ACHN (cell line): ENCODE measurements around the gene THSD4.
A peak's percentile ranks its signal among the peaks of the same experiment; 100 is the strongest.
"Not testable (repeated sequence)": the region's sequence is repeated elsewhere in the genome, so short reads cannot be mapped to it uniquely, and the experiment has no call there.

Experiments
- DNase-seq: peaks from one replicate; pipeline ENCODE4 v3.0.0-alpha.2; 2015
- in situ Hi-C: cut with HindIII; loops from 2 replicates; pipeline ENCODE4 v1.10.0; 2017; ENCODE audit warnings: low sequenced_read_pairs, low pct_ligation_motif_present, low pct_unique_long_range_greater_than_20kb

Gene THSD4

DNA sequence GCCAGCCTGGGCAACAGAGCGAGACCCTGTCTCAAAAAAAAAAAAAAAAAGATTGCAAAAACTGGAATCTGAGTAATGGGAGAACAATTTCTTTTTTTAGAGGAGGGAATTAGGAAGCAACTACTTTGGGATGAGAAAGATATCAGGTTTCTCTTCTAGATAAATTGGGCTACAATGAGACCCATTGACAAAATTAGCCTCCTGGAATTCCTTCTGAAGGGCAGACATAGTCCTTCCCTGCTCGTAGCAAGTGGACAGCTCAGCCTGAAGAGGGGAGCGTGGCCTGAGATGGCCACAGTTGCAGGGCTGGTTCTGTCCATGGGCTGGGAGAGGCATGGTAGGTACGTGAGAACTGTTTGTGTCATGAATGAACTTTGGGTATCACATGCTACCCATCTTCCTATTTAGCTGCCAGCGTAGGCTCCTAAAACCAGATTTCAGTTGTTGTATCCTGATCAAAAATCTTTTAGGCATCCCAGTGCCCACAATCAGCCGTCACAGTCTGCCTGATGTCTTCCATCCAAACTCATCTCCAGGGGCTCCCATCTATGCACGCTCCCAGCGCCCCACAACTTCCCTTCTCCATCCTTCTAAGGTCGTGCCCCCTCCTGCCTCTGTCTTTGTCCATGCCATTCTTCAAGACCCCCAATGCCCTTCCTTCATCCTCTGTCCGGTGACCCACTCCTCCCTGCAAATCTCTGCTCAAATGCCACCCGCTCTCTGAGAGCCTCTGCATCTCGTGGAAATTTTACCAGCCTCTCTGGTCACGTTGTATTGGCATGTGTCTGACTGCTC lies 603.0 kb downstream of the THSD4 start:
- no peak for DNase-seq
- in situ Hi-C loops: no loop called here

DNA sequence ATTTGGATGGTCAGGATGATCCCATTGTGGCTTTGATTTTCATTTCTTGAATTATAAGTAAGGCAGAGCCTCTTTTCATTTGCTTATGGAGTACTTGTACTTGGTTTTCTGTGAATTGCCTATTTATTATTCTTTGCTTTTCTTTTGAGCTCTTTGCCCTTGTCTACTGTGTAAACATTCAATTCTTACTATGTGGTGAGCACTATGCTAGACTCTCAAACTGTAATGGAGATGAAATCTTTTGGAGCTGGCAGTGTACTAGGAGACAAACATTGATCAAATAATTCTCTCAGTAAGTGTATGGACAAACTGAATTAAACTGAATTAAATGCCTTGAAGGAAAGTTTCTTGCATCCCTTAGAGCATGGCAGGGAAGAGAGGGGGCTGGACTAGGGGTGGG lies 608.1 kb downstream of the THSD4 start:
- DNase-seq: no peak
- in situ Hi-C loops: no loop called here

DNA sequence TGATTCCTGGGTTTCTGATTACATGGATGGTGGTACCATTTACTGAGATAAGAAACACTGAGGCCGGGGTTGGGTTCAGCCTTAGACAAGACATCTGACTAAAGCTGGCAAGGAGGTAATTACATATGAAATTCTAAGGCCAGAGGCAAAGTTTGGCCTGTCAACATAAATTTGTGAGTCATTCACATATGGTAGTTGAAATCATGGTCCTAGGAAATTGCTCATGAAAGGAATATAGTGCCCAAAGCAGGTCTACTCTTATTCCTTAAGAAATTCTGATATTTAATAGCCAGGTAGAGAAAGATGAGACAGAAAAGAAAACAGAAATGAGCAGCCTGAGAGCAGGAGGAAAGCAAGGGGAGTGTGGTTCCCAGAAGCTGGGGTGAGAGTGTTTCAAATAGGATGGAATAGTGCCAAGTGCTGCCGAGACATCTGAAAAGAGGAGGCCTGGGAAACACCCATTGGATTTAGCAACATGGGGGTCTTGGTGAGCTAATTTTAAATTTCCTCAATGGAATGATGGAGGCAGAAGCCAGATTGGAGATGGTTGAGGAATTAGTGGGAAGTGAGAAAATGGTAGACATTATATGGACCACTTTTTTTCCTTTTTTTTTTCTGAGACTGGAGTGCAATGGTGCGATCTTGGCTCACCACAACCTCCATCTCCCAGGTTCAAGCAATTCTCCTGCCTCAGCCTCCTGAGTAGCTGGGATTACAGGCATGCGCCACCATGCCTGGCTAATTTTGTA lies 610.1 kb downstream of the THSD4 start:
- DNase-seq, in situ Hi-C loops: not testable (repeated sequence)

DNA sequence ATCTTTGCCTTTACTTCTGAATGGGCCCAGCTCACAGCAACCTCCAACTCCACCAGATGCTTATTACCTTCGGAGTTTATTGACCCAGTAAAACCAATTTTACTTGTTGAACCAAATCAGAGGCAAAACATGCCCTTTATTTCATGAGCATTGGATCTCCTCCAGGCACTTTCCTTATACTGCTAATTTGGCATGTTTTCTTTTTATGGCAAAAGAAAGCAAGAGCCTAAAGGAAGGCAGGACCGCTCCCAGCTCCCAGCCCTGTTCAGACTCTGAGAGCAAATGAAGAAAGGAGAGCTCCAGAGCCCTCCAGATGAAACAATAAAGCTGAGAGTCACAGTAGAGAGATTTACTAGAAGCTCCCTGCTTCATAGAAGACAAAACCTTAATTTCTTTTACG lies 613.6 kb downstream of the THSD4 start:
- in situ Hi-C loops: no loop called here
- DNase-seq: no peak

DNA sequence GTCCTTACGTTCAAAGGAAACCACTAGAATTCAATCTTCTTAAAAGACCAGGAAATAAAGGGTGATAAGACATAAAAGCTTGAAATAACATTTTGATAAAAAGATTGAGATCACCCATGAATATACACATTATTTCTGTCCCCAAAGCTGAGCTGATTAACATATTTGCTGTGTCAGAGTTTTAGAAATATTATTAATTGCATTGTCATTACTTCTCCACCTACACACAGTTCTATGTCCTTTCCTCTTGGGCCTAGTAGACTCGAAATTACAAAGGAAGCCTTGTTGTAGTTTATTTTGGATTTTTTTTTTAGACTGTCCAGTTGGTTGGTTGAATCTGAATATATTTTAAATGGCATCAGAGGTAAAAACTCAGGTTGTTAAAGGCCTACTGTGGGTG lies 614.0 kb downstream of the THSD4 start:
- in situ Hi-C loops: no loop called here
- no peak for DNase-seq

DNA sequence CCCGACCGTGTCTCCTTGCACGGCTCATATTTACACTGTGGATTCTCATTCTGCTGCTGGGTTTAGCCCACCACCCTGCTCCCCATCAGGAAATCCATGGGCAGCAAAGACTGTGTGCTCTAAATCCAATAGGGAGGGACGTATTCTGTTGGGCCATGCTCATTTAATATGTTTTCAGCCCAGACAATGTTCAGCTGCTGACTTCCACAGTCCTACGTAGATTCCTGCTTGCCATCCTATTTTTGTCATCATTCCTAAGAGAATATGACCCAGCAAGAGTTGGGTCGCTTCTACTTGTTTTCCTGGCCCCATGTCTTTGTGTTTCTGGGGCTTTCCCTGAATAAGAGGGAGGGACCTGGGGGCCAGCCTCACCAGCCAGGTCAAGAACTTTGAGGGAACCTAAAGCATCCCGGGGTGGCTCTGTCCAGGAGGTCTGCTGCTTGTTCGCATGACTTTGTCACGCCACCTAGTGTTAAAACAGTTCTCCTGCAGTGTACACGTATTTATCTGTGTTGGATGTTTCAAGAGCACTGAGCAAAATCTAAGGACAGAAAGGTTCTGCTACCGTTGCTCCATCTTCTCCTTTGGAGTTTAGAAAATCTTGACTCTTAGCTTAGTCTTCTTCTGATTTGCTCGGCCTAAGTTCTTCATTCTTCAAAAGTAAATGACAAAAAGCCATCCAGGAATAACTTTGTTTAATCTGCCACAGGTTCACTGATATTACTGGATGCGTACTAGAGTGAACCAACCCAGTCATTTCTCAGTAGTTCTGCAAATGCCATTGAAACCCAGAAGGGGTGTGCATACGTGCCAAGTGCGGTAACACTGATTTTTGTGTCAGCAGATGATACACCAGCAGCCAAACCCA lies 615.2 kb downstream of the THSD4 start:
- peak; percentile 53 for DNase-seq
- in situ Hi-C loops: no loop called here

DNA sequence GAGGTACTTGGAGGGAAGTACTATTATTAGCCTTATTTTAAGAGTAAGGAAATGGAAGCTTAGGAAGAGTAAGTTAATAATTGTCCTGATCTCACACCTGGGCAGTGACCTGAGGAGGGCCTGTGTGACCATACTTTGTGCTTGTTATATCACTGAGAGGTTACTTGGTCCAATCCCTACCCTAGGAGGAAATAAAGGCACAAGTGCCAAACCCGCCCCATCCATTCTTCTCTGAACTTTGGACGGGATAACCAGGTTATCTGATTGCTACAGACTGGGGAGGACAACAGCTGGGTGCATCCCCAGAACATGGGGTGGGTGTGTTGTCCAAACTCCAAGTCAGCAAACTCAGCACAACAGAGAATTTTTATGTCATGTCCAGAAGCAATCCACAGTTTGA lies 617.4 kb downstream of the THSD4 start:
- DNase-seq: no peak
- in situ Hi-C loops: no loop called here

DNA sequence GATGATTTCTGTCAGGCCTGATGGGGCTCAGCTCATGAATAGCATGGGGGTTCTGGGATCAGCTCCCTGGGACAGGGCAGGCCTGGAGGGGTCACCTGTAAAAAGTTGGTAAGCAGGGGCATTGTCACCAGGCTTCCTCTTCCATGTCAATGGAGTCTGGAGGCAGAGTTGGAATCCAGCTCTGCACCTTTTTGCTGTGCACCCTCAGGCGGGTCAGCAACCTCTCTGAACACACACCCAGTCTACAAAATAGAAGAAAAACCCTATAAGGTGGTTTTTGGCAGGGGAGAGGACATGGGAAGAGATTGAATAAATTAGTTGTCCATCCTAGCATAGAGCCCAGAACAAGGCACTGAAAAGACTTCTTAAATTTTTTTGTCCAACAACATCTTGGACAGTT lies 617.9 kb downstream of the THSD4 start:
- DNase-seq: no peak
- in situ Hi-C loops: no loop called here

DNA sequence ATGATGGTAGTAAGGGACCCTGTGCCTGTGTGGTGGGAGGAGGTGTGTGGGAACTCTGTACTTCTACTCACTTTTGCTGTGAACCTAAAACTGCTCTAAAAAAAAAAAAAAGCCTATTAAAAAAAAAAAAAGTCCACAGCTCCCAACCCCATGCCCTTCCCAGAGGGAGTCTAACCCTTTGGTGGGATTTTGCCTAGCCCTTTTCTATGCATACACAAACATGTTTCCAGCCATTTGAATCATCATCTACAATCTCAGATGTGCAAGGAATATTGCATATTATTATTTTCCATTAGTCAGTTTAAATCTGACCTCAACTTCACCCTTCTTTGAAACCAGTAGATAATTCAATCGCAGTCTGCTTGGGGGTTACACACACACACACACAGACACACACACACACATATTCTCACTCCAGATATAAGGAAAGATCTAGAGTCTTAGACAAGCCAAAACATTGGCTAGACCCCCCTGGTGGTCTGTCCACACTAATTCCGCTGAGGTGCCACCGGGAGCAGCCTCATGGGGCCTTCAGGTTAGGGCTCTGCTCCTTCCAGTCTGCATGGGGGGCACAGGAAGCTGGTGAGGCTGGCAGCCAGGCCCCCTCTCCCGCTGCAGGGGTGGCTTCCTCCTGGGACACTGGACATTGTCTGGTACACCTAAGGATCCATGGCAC lies 619.6 kb downstream of the THSD4 start:
- DNase-seq: no peak
- in situ Hi-C loops: no loop called here

DNA sequence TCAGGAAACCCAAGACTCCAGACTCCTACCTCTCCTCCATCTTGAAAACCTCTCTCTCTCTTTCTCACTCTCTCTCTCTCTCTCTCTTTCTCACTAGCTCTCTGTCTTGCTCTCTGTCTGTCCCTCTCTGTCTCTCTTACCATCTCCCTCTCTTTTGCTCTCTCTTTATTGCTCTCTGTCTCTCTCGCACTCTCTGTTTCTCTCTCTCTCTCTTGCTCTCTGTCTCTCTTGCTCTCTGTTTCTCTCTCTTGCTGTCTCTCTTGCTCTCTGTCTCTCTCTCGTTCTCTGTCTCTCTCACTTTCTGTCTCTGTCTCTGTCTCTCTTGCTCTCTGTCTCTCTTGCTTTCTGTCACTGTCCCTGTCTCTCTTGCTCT lies 620.1 kb downstream of the THSD4 start:
- in situ Hi-C loops: no loop called here
- DNase-seq: no peak

DNA sequence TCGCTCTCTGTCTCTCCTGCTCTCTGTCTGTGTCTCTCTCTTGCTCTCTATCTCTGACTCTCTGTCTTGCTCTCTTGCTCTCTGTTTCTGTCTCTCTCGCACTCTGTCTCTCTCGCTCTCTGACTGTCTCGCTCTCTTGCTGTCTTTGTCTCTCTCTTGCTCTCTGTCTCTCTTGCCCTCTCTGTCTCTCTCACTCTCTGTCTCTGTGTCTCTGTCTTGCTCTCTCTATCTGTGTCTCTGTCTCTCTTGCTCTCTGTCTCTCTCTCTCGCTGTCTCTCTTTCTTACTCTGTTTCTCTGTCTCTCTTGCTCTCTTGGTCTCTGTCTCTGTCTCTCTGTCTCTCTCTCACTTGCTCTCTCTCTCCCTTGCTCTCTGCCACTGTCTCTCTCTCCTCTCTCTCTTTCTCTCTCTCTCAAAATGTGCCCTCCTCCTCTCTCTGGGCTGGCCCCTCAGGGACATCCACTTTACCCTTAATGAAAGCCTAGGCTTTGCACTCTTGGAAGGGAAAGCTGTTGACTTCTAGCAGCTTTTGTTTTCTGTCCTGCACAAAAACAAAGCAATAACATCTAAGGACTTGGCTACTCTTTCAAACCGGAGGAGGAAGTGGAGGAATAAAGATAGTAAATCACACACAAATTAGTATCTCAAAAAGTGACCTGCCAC lies 621.1 kb downstream of the THSD4 start:
- DNase-seq: no peak
- in situ Hi-C loops: no loop called here

DNA sequence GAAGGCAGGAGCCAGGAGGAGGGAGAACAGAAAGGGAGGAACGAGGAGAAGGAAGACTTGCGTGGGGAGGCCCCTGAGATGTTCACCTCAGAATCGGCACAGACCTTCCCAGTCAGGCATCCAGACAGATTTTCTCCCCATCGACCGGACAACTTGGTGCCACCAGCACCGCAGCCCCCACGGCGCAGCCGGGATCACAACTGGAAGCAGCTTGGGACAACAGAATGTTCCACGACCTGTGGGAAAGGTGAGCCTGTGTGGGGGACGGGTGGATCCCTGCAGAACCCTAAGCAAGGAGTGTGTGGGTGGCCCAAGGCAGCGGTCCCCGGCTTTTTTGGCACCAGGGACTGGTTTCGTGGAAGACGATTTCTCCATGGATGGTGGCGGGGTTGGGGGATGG lies 622.5 kb downstream of the THSD4 start:
- no peak for DNase-seq
- in situ Hi-C loops: no loop called here

DNA sequence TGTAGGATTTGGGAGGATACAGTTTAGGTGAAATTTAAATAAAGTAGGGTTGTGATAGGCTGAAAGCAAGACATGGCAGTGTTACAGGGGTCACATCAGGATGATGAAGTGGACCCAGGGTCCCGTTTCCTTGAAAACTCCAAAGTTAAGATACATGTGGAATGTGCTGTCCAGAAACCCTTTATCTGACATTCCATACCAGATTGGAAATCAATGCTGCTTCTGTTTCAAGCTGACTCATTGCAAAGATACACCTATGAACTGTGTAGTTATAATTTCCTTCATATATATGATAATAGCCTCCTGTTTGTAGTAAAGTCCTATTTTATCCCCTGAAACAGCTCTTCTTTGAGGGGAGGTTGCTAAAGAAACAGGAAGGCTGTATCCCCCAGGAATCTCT lies 624.1 kb downstream of the THSD4 start:
- DNase-seq: no peak
- in situ Hi-C loops: no loop called here

DNA sequence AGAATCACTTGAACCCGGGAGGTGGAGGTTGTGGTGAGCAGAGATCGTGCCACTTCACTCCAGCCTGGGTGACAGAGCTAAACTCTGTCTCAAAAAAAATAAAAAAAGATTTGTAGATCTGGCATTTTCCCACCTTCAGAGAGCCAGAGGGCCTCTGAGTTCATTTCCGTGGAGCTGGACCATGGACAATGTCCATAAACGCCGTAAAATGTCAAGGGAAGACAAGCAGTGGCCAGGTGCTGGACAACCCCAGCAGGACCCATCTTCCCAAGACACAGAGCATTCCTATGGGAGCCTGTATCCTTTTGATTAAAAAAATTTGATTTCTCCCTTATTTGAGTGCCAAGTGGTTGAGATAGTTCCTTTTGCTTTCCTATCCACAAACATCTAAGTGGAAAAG lies 627.7 kb downstream of the THSD4 start:
- DNase-seq: no peak
- in situ Hi-C loops: no loop called here

DNA sequence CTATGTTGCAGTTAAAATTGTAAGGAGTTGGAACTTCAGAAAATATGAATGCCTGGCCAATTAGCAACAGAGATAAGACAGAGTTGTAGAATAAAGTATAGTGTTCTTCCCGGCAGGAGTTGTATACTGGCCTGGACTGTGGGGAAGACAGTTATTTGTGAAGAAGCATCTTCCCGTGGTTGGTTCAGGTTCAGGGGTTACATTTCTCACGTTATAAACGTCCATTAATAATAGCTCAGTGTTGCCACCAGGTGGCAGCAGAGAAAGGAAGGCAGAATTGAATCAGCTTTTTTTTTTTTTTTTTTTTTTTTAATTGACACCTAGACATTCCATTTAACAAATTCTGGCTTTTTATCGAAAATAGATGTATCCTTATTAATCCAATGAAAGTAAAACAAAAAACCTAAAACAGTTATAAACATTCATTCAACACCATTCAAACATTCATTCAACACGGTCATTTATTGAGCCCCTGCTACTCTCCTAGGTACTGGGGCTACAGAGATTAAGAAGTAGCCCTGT lies 628.7 kb downstream of the THSD4 start:
- in situ Hi-C loops: no loop called here
- peak; percentile 61 for DNase-seq

DNA sequence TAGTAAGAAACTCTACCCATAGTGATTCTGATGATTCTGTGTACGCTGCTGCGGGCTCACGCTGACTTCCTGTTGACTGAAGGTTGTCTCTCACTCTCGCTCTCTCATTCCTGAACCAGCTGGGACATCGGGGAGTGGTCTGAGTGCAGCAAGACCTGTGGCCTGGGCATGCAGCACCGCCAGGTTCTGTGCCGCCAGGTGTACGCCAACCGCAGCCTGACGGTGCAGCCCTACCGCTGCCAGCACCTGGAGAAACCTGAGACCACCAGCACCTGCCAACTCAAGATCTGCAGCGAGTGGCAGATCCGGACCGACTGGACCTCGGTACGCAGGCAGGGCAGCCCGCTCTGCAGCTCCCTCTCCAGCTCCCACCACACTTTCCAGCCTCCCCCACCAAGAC lies 631.4 kb downstream of the THSD4 start:
- in situ Hi-C loops: no loop called here
- DNase-seq: no peak

DNA sequence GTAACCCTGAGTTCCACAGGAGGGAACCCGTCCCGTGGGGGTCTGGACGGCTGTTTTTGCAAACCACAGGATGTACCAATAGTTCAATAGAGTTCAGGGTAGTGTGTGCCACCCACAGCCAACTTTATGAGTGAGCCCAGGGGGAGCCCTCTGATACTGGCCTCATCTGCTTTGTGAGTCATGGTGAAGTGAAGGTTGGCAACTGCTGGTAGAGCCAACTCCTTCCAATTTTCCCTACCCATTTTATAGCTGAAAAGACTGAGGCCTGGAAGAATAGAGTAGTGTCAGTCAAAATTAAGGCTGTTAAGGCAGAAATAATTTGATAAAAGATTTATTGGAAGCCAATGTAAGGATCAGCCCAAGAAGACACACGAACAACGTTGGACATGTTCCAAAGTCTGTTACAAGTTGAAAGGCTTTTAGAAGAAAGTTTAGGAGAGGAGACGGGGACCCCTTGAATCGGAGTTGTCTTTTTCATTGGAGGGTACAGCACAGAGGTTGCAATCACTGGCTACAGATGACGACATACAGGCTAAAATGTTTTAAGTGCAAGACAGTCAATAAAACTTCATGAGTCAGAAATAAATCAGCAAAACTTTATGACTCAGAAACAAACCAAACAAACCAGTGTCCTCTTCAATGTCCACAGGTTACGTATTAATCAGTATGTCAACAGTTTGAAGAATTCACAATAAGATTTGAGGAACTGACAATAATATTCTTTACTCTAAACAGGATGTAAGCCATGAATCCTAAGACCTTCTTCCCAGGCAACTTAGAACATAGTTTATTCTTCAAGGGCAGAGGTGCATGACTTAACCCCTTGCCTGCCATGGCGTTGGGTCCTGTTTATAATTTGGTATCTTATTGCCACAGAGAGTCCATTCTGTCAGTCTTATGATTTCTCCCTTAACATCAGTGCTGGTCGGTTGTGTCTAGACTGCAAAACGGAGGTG lies 632.1 kb downstream of the THSD4 start:
- DNase-seq: peak; percentile 94

More for the DNA sequence above, 632.1 kb downstream of the THSD4 start:
- in situ Hi-C loops: no loop called here
